Sigmoid colon (tissue), 4 donors: ENCODE data around the gene ABI3.

ENCODE experiments used
- POLR2A ChIP-seq, 2 donors: fragments of 450-650 bp; IDR thresholded peaks; one replicate each; pipeline ENCODE4 v1.6.1; 2016; ENCODE audit warnings: antibody characterized with exemption in 2 of 2, mild to moderate bottlenecking in 2 of 2, moderate library complexity in 2 of 2
- POLR2AphosphoS5 ChIP-seq, 4 donors: sonication (generic); formaldehyde crosslinking; IDR thresholded peaks; one replicate each; pipeline ENCODE4 v1.6.1; 2017; ENCODE audit warnings: antibody characterized with exemption in 4 of 4
- TF ChIP-seq, protein P1 (sequence below), 4 experiments: fragments of 450-650 bp in 3 of 4; fragments of 200-600 bp in 1 of 4; IDR thresholded peaks; one replicate each; pipeline ENCODE4 v1.5.1; 2016 to 2019; ENCODE audit warnings: antibody characterized with exemption in 4 of 4, mild to moderate bottlenecking in 3 of 4, moderate library complexity in 2 of 4

DNA sequence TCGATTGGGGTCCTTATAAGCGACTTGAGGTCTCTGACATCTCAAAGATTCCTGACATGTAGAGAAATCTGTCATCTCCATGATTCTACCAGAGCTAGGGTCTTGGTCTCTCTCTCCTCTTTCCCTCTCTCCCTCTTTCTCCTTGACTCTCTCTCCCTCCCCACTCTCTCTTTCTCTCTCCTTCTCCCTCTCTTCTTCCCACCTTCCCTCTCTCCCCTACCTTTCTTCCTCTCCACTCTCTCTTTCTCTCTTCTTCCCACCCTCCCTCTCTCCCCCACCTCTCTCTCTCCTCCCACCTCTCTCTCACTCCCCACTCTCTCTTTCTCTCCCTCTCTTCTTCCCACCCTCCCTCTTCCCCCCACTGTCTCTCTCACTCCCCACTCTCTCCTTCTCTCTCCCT lies 45.4 kb upstream of the ABI3 start:
- TF ChIP-seq POLR2A (IDR thresholded peaks at IDR 0.05) (no peak), POLR2AphosphoS5 (IDR thresholded peaks at IDR 0.05) (no peak)
- TF ChIP-seq, protein P1, sequence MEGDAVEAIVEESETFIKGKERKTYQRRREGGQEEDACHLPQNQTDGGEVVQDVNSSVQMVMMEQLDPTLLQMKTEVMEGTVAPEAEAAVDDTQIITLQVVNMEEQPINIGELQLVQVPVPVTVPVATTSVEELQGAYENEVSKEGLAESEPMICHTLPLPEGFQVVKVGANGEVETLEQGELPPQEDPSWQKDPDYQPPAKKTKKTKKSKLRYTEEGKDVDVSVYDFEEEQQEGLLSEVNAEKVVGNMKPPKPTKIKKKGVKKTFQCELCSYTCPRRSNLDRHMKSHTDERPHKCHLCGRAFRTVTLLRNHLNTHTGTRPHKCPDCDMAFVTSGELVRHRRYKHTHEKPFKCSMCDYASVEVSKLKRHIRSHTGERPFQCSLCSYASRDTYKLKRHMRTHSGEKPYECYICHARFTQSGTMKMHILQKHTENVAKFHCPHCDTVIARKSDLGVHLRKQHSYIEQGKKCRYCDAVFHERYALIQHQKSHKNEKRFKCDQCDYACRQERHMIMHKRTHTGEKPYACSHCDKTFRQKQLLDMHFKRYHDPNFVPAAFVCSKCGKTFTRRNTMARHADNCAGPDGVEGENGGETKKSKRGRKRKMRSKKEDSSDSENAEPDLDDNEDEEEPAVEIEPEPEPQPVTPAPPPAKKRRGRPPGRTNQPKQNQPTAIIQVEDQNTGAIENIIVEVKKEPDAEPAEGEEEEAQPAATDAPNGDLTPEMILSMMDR (IDR thresholded peaks at IDR 0.05) = no peak
